Fibroblast of skin of left biceps (primary cell): ENCODE data around the gene TMED10.

Experiments used
- DNase-seq, 2 experiments: peaks; one replicate each; pipeline ENCODE4 v3.0.0-alpha.2; 2013; ENCODE audit warnings: low read depth in 2 of 2

TMED10 gene

GRCh38 chr14:75176142-75176820 lies at the start of gene TMED10:
TSS of gene TMED10 (minus strand) at chr14:75176612. CDS start at chr14:75176579, 33 bp downstream.
- DNase-seq: peak in 1 of 2 experiments; percentile 72

DNA sequence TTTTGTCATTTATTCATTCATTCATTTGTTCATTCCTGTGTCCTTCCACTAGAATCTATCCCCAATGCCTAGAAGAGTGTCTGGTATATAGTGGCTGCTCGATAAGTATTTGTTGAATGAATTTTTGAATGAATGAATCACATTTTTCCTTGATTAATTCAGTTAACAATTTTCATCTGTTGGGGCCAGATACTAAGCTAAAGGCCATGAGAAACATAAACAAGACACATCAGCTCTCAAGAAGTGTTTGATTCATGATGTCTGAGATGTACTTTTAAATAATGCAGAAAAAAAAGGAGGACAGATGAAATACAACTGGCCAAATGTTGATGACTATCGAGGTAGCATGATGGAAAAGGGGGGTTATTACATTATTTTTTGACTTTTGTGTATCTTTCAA lies 48.1 kb upstream of the TMED10 start:
- DNase-seq: no peak

GRCh38 chr14:75223664-75224154 lies 47.3 kb upstream of the TMED10 start:
- DNase-seq: no peak

- no peak for DNase-seq
Measured at GRCh38 chr14:75222208-75222701, 45.8 kb upstream of the TMED10 start.

- no peak for DNase-seq
Measured at GRCh38 chr14:75221797-75222196, 45.4 kb upstream of the TMED10 start.

DNA sequence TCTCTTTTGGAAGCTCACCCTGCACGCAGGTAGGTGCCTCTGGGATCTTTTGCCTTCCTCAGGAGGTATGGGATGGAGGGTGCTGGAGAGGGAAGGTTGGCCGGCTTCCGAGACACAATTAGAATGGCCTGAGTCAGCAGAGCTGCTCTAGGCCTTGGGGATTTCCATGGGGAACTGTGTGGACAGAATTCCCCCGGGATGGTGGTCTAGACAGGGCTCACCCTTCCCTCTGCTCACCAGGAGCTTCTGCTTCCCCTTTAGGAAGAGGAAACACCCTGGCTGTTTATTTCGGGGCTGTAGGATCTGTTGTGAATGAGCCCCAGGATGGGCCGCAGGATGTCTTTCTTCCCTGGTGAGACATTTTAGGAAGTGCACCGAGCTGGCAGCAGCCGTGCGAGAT lies 43.7 kb upstream of the TMED10 start:
- DNase-seq: no peak

DNA sequence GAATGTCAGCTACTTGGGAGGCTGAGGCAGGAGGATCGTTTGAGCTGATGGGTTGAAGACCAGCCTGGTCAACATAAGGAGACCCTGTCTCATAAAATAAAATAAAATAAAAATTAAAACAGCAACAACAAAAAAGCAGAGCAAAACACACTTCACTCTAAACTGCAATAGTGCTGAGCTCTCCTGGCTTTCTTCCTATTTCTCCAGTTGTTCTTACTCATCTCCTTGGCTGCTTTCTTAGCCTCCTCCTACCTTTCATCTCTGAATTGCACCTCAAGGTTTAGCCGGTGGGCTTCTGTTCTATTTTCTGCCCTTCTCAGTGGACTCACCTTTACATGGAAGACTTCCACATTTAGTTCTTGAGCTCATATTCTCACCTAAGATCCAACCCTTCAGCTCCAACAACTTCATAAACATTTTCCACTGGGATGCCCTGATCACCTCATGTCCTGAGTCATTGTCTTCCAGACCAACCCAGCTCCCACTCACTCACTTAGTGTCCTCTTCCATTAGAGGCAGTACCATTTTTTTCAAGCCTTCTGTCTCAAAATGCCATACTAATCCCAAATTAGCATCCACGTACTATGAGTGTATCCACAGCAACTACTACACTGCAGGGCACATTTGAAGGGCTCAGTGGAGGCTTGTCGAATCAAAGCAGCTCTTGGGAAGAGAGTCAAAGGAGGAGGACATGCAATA lies 41.2 kb upstream of the TMED10 start:
- DNase-seq: no peak

GRCh38 chr14:75216427-75217006 lies 40.1 kb upstream of the TMED10 start:
- DNase-seq: no peak

DNA sequence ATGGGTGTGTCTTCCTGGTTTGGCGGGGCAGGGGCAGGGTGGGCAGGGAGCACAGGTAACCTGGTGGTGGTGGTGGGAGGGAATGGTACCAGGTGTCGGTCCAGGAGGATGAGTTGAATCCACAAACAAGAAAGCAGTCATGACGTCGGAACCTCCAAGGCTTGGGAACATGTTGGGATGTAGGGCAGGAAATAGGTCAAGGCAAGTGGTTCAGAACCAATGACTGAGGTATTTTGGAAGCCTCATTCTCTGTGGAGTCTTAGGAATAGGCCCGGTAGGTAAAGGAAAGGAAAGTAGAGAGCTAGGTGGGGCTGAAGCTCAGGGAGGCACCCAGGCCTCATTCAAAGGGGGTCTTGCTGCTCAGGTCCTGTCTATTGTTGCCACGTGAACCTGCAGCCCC lies 39.1 kb upstream of the TMED10 start:
- no peak for DNase-seq

GRCh38 chr14:75214558-75214957 lies 38.1 kb upstream of the TMED10 start:
- no peak for DNase-seq

GRCh38 chr14:75213172-75213571 lies 36.8 kb upstream of the TMED10 start:
- DNase-seq: no peak

- DNase-seq: no peak
Measured at GRCh38 chr14:75208843-75209242, 32.4 kb upstream of the TMED10 start.

DNA sequence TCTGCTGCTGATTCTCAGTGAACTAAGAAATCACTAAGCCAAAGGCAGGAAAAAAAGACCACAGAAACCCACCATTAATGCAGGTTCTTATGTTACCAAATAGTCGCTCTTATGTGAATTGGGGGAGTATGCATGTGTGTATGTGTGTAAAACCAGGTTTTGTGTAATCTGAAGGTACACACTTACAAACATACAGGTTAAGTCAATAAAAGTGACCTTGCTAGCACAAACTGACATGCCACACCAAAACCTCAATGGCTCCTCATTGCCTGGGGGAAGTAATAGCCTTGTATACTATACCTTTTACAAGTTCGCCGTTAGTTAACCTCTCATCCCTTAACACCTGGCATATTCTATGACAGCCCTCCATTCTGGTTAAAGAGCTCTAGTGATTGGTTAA lies 29.8 kb upstream of the TMED10 start:
- no peak for DNase-seq

DNA sequence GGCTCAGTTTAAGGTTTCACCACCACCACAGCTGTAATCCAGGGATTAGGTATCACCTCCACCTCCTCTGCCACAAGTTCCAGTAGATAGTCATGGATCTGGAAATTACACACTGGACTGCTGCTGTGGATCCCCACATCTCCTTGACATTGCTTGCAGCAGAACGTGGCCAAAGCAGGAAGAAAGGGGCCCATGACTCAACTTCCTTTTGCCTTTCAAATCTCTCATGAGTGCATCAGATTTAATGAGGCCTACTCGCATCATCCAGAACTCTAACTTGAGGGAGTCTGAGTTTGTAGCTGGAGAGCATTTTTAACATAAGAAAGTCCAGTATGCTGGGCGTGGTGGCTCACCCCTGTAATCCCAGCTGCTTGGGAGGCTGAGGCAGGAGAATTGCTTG lies 29.2 kb upstream of the TMED10 start:
- no peak for DNase-seq

- DNase-seq: no peak
Measured at GRCh38 chr14:75204116-75204515, 27.7 kb upstream of the TMED10 start.

DNA sequence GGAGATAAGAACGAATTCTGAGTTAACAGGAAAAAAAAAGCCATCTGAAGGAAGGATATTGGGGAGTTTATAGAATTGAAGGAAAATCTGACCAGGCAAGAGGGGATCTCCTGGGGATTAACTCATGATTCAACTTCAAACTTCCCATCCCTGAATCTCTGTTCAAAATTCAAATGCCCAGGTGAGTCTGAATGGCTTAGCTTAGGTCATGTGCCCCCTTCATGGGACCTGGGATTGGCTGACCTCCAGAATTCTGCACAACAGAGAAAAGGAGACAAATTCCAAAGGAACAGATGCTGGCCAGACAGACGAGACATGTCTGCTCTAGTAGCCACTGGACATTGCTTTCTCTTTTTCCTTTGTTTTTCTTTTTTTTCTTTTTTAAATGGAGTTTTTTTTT lies 26.2 kb upstream of the TMED10 start:
- no peak for DNase-seq

DNA sequence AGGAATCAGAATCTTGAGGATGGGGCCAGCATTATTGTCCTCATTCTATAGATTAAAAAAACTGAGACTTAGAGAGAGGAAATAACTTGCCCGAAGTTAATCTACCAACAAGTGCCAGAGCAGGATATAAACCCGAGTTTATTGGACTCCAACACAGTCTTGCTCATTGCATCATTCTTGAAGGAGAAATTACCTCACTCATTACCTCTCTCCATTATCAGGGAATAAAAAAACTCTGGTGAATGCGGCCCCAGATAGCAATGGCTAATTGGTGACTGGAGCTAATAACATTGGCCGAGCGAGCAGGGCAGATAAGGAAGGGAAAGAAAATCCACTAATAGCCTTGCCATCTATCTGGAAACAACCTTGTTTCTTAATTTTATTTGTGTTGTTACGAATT lies 24.7 kb upstream of the TMED10 start:
- DNase-seq: no peak

GRCh38 chr14:75200451-75200850 lies 24.0 kb upstream of the TMED10 start:
- no peak for DNase-seq

DNA sequence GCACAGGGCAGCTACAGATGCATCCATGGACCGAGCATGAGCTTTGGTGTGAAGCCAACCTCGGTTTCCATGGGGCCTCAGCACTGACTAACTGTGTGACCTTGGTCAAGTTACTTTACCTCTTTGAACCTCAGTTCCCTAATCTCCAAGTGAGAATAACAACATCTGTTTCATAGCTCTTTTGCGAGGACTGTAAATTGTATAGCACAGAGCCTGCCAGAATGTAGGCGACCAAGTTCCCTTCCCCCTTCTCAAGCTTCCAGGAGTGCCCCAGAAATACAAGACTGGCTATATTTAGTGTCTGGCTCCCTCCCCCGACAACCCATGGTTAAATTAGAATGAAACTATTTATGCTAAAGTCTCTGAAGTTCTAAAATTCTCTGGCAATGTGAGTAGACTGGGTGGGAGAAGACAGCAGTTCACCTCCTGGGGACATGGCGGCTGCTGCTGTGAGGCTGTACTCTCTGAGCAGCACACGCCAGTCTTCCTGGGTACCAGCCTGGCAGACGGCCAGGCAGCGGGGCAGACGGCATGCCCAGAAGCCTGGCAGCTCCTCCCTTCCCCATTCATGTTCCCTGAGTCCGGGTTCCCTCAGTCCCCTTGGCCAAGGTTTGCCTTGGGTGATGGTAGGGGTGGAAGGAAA lies 22.0 kb upstream of the TMED10 start:
- DNase-seq: no peak

DNA sequence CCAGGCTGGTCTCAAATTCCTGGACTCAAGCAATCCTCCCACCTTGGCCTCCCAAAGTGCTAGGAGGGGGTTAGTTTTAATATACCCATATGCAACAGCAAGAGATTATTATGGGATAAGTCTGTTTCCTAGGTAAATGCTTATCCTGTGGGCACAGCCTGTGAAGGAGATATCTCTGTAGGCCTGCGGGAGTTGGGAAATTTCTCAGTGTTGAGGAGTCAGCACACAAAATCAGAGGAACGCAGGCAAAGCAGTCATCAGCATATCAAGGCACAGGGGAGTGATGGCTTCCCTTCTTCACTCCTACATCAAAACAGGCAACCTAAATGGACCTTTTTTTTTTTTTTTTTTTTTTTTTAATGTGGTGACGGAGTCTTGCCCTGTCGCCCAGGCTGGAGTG lies 20.9 kb upstream of the TMED10 start:
- no peak for DNase-seq

DNA sequence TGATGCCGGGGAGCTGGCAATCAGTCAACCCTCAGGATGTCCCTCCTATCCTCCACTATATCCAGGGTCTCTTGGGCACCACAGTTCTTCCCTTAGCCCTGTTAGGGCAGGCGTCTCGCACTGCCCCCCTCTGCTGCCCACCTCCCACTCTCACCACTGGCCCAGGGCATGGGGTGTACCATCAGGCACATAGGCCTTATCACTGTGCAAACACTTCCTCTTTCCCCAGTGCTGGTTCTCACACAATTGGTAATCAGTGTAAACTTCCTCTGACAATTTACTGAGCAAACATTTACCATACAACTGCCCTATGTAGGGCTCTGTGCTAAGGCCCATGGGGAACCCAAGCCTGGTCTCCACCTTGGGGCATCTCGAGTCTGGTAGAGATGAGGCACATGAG lies 20.1 kb upstream of the TMED10 start:
- no peak for DNase-seq

DNA sequence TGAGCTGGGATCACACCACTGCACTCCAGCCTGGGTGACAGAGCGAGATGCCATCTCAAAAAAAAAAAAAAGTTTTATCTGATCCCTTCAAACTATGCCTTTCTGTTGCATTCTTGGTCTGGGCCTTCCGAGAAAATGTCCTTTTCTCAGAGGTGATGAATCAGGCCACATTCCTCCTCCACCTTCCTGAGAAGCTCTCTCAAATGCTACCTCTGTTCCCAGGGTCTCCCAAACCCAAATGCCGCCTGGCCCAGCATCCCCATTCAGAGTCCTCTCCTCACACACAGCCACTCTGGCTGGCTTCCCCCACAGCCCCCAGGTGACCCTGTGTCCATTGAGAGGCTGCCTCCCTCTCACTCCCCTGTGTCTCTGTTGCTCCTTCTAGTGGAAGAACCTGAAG lies 19.7 kb upstream of the TMED10 start:
- DNase-seq: no peak
